SU-DHL-6 (cell line): ENCODE results near the gene PPCS.
"Not testable (repeated sequence)": the region's sequence is repeated elsewhere in the genome, so short reads cannot be mapped to it uniquely, and the experiment has no call there.

ENCODE experiments used
- H2AFZ ChIP-seq: fragments of 200-600 bp; sonication (generic); 2 replicates; pipeline ENCODE4 v1.6.1; 2014; ENCODE audit warnings: low read depth, mild to moderate bottlenecking, moderate library complexity, mixed read lengths, antibody characterized with exemption, low read length; ENCODE audit not compliant: severe bottlenecking
- H3F3A ChIP-seq: fragments of 200-600 bp; shearing (Covaris generic); 2 replicates; pipeline ENCODE4 v1.6.0; 2016; ENCODE audit warnings: antibody characterized with exemption, mild to moderate bottlenecking; ENCODE audit not compliant: insufficient read depth
- H3K27ac ChIP-seq: fragments of 200-600 bp; sonication (generic); 2 replicates; pipeline ENCODE4 v1.5.1; 2016; ENCODE audit warnings: low read depth, mild to moderate bottlenecking, low read length, moderate library complexity, mixed read lengths
- H3K27me3 ChIP-seq: fragments of 200-600 bp; sonication (generic), shearing (Covaris generic); 2 replicates; pipeline ENCODE4 v1.6.0; 2014; ENCODE audit warnings: mild to moderate bottlenecking, low read length
- H3K36me3 ChIP-seq: fragments of 200-600 bp; sonication (generic); 2 replicates; pipeline ENCODE4 v1.6.1; 2014; ENCODE audit warnings: mild to moderate bottlenecking, low read length, mixed read lengths
- H3K4me2 ChIP-seq: fragments of 300-600, 200-600 bp; shearing (Covaris generic), sonication (generic); 2 replicates; pipeline ENCODE4 v1.6.0; 2014; ENCODE audit warnings: low read length, low read depth, mild to moderate bottlenecking; ENCODE audit not compliant: poor library complexity, severe bottlenecking
- H3K4me3 ChIP-seq: fragments of 200-600 bp; sonication (generic); 2 replicates; pipeline ENCODE4 v1.5.1; 2014; ENCODE audit warnings: antibody characterized with exemption, low read length, mild to moderate bottlenecking, mixed read lengths; ENCODE audit not compliant: insufficient read depth, poor library complexity, severe bottlenecking
- H3K79me2 ChIP-seq: fragments of 200-600 bp; sonication (generic); 2 replicates; pipeline ENCODE4 v1.6.1; 2014; ENCODE audit warnings: mild to moderate bottlenecking, low read length, moderate library complexity; ENCODE audit not compliant: insufficient read depth
- H3K9ac ChIP-seq: fragments of 200-600 bp; sonication (generic); 2 replicates; pipeline ENCODE4 v1.7.0; 2014; ENCODE audit warnings: mild to moderate bottlenecking, low read length
- H3K9me2 ChIP-seq: fragments of 200-600 bp; sonication (generic); replicated peaks from 2 replicates; pipeline ENCODE4 v1.6.1; 2014; ENCODE audit warnings: low read length; ENCODE audit not compliant: insufficient read depth
- H3K9me3 ChIP-seq: fragments of 200-600 bp; sonication (generic); 2 replicates; pipeline ENCODE4 v1.6.1; 2014; ENCODE audit warnings: low read length, mixed read lengths; ENCODE audit not compliant: insufficient read depth
- H4K20me1 ChIP-seq: fragments of 200-600 bp; sonication (generic); 2 replicates; pipeline ENCODE4 v1.6.1; 2014; ENCODE audit warnings: low read depth, mild to moderate bottlenecking, antibody characterized with exemption, low read length, moderate library complexity, mixed read lengths
- EZH2phosphoT487 ChIP-seq: fragments of 200-600 bp; sonication (generic), shearing (Covaris generic); conservative IDR thresholded peaks from 2 replicates; pipeline ENCODE4 v1.6.1; 2018; ENCODE audit warnings: mild to moderate bottlenecking, antibody characterized with exemption, low read length, moderate library complexity, mixed read lengths
- TF ChIP-seq, protein P1 (sequence below): fragments of 200-600 bp; sonication (generic); IDR thresholded peaks from one replicate; pipeline ENCODE4 v1.5.1; 2017; ENCODE audit warnings: antibody characterized with exemption, mild to moderate bottlenecking, low read length, moderate library complexity; ENCODE audit not compliant: insufficient read depth, poor library complexity, severe bottlenecking

PPCS gene

DNA sequence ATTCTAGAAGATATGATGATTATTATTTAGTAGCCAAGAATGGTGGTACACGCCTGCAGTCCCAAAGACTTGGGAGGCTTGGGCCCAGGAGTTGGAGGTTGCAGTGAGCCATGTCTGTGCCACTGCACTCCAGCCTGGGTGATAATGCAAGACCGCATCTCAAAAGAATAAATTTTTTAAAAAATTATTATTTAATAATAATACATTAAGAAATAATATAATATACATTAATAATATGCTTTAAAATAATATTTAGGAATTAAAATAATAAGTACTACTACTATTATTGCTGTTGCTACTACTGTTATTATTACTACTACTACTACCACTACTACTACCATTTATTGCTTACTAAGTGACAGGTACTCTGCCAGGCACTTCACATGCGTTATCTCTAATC lies 33.9 kb downstream of the PPCS start:
- H3K27ac ChIP-seq: no peak overlapping the region
- no peaks in the 10 kb centered on the region for H4K20me1 ChIP-seq
- H3K79me2 ChIP-seq: no peaks in the 10 kb centered on the region
- no peak overlapping the region for H3K4me3 ChIP-seq
- H3K36me3 ChIP-seq: no peaks in the 10 kb centered on the region
- TF ChIP-seq, protein P1, sequence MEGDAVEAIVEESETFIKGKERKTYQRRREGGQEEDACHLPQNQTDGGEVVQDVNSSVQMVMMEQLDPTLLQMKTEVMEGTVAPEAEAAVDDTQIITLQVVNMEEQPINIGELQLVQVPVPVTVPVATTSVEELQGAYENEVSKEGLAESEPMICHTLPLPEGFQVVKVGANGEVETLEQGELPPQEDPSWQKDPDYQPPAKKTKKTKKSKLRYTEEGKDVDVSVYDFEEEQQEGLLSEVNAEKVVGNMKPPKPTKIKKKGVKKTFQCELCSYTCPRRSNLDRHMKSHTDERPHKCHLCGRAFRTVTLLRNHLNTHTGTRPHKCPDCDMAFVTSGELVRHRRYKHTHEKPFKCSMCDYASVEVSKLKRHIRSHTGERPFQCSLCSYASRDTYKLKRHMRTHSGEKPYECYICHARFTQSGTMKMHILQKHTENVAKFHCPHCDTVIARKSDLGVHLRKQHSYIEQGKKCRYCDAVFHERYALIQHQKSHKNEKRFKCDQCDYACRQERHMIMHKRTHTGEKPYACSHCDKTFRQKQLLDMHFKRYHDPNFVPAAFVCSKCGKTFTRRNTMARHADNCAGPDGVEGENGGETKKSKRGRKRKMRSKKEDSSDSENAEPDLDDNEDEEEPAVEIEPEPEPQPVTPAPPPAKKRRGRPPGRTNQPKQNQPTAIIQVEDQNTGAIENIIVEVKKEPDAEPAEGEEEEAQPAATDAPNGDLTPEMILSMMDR: no peak
- no peak for TF ChIP-seq EZH2phosphoT487
- no peaks in the 10 kb centered on the region for H3K27me3 ChIP-seq
- no peaks in the 10 kb centered on the region for H3K9me3 ChIP-seq
- H2AFZ ChIP-seq: no peak overlapping the region
- H3K4me2 ChIP-seq: no peak overlapping the region
- H3K9ac ChIP-seq: no peak overlapping the region
- H3F3A ChIP-seq: no peaks in the 10 kb centered on the region
- no peaks in the 10 kb centered on the region for H3K9me2 ChIP-seq

DNA sequence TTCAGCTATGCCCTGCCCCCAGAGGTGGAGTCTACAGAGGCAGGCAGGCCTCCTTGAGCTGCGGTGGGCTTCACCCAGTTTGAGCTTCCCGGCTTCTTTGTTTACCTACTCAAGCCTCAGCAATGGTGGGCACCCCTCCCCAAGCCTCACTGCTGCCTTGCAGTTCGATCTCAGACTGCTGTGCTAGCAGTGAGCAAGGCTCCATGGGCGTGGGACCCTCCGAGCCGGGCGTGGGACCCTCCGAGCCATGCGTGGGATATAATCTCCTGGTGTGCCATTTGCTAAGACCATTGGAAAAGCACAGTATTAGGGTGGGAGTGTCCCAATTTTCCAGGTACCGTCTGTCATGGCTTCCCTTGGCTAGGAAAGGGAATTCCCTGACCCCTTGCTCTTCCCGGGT lies 45.7 kb downstream of the PPCS start:
- not testable (repeated sequence) for H3K36me3 ChIP-seq, H2AFZ ChIP-seq, H3K27ac ChIP-seq, H3K9ac ChIP-seq, H3K4me2 ChIP-seq, H3K4me3 ChIP-seq, H3K27me3 ChIP-seq, H3K9me2 ChIP-seq, H3K79me2 ChIP-seq, H4K20me1 ChIP-seq, H3F3A ChIP-seq
- H3K9me3 ChIP-seq: peaks cover 33% of the 10 kb centered on the region; the same call in 1 of the 2 replicates

DNA sequence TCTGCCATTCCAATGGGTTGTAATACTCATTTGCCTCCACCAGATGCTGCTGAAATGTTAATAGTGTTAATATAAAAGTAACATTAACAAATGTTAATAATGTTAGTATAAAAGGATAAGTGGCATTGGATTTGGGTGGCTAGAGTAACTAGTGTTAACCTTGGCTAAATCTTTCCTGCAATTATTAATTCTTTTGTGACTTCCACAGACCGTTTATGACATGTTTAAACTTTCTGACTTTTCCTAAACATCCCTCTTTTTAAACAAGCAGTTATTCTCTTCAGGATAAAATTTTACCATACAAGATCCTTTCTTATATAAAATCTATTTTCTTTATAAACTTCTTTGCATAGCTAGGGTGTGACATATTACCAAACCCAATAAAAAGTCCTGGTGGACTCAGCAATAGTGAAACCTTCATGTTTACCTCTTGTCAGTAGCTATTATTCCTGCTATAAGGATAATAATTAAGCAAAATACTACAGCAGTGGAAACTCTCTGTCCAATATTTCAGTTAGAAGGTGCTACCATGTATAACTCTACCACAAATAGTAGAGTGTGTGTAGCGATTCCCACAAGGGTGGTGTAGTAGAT lies 48.3 kb downstream of the PPCS start:
- no peak overlapping the region for H2AFZ ChIP-seq
- H3K27me3 ChIP-seq: no peaks in the 10 kb centered on the region
- no peak overlapping the region for H3K27ac ChIP-seq
- H3F3A ChIP-seq: no peaks in the 10 kb centered on the region
- no peak overlapping the region for H3K4me2 ChIP-seq
- no peaks in the 10 kb centered on the region for H3K79me2 ChIP-seq
- H3K36me3 ChIP-seq: peaks cover 6% of the 10 kb centered on the region; the same call in 1 of the 2 replicates
- H3K4me3 ChIP-seq: no peak overlapping the region
- H3K9me3 ChIP-seq: peaks cover 33% of the 10 kb centered on the region; the same call in 1 of the 2 replicates
- H3K9me2 ChIP-seq: no peaks in the 10 kb centered on the region
- TF ChIP-seq, protein P1: no peak
- no peak for TF ChIP-seq EZH2phosphoT487
- no peaks in the 10 kb centered on the region for H4K20me1 ChIP-seq
- H3K9ac ChIP-seq: no peak overlapping the region

DNA sequence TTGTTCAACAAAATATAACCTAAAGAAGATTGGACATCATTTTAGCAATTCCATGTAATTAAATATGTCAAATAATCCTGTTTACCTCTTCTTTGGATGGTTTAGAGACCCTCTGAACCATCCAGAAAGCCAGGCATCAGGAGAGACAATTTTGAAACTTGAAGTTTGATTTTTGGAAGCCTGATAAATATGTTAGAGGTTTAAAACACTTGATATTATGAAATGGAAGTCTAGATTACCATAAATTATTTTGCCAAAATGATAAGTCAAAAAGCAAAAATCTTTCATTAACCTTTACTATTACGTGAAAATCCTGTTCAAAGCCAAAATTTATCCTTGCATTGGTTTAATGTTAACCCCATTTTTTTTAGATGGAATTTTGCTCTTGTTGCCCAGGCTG lies 50.2 kb downstream of the PPCS start:
- Histone ChIP-seq H3K9me2 (no peaks in the 10 kb centered on the region), H3K9me3 (peaks cover 44% of the 10 kb centered on the region; the same call in 1 of the 2 replicates), H3K4me2 (no peak overlapping the region), H3K36me3 (peaks cover 6% of the 10 kb centered on the region; the same call in 1 of the 2 replicates), H2AFZ (no peak overlapping the region), H3K27ac (no peak overlapping the region), H3K27me3 (no peaks in the 10 kb centered on the region), H3K9ac (no peak overlapping the region), H3K79me2 (no peaks in the 10 kb centered on the region), H4K20me1 (no peaks in the 10 kb centered on the region), H3F3A (no peaks in the 10 kb centered on the region), H3K4me3 (no peak overlapping the region)
- TF ChIP-seq, protein P1: no peak
- no peak for TF ChIP-seq EZH2phosphoT487
